Stimulated activated CD8-positive, alpha-beta memory T cell treated with anti-CD3 and anti-CD28 coated beads, Interleukin-12 subunit alpha, Interleukin-12 subunit beta, amount 100 ng/mL, for 24 hours (primary cell): ENCODE results near the gene LRG1.

Experiments used
- DNase-seq: peaks from one replicate; pipeline ENCODE4 v3.0.0-alpha.2; 2020; ENCODE audit errors: extremely low read depth

LRG1 gene

GRCh38 chr19:4495471-4495870 is 44.4 kb downstream of the LRG1 start:
- DNase-seq = no peak

DNA sequence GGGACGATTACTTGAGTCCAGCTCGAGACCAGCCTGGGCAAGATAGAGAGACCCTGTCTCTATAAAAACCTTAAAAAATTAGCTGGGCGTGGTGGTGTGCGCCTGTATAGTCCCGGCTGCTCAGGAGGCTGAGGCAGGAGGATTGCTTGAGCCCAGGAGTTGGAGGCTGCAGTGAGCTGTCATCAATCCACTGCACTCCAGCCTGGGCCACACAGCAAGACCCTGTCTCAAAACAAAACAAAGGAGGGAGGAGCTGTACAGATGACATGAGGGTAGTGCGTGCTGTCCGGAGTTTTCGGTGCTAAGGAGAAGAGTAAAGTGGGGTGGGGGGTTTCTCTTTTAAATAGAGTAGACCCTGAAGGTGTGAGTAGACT is 45.2 kb downstream of the LRG1 start:
- no peak for DNase-seq

- DNase-seq = no peak
Measured at GRCh38 chr19:4493929-4494690, 45.7 kb downstream of the LRG1 start.

DNA sequence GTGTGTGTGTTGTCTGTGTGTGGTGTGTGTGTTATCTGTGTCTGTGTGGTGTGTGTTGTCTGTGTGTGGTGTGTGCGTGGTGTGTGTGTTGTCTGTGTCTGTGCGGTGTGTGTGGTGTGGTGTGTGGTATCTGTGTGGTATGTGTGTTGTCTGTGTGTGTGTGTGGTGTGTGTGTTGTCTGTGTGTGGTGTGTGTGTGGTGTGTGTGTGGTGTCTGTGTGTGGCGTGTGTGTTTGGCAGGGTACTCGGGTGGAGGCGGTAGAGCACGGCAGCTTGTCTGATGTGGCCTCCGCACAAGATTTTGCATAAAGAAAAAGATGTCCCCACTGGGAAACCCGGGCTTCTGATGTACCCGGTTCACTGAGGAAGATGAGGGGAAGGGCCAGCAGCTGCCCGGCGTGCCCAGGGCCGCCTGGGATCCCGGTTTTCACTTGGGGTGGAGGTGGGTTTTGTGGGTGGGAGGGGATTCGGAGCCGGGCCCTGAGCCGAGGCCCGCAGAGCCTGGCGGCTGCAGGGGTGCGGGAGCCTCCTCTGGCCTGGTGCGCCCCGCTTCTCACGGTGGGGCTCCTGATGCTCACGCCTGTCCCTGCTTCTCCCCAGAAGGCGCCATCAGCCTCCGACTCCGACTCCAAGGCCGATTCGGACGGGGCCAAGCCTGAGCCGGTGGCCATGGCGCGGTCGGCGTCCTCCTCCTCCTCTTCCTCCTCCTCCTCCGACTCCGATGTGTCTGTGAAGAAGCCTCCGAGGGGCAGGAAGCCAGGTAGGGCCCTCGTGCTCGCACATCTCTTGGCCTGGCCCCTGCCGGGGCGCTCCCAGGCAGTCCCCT is 46.5 kb downstream of the LRG1 start:
- no peak for DNase-seq

- DNase-seq = no peak
Measured at GRCh38 chr19:4492337-4493103, 47.3 kb downstream of the LRG1 start.

- DNase-seq = no peak
Measured at GRCh38 chr19:4491446-4491845, 48.4 kb downstream of the LRG1 start.

DNA sequence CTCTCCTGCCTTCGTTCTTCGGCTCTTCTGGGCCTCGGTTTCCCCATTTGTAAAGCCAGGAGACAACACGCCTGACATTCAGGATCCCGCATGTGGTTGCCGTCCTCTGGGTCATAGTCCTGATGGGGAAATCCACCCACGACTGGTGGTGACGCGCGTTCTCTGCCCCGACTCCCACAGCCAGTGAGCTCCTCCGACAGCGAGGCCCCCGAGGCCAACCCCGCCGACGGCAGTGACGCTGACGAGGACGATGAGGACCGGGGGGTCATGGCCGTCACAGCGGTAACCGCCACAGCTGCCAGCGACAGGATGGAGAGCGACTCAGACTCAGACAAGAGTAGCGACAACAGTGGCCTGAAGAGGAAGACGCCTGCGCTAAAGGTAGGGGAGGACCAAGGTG is 51.3 kb downstream of the LRG1 start:
- no peak for DNase-seq

- no peak for DNase-seq
Measured at GRCh38 chr19:4487572-4487971, 52.3 kb downstream of the LRG1 start.
